A549 (cell line): ENCODE data around the gene CDY1.
"Not testable (repeated sequence)": the region's sequence is repeated elsewhere in the genome, so short reads cannot be mapped to it uniquely, and the experiment has no call there.

Experiments used
- CBX8 ChIP-seq: fragments of 200-600 bp; sonication (generic); IDR thresholded peaks from 2 replicates; pipeline ENCODE4 v1.6.1; 2016
- EP300 ChIP-seq, 2 experiments: fragments of >200 bp; sonication (Bioruptor Twin); formaldehyde crosslinking; IDR thresholded peaks; 2 replicates in 1 of 2; 3 replicates in 1 of 2; pipeline ENCODE4 v1.6.1; 2016 to 2017
- FOSL2 ChIP-seq, 2 experiments: fragments of 450-650 bp in 1 of 2; fragments of >200 bp in 1 of 2; sonication (Bioruptor Twin) in 1 of 2; formaldehyde crosslinking; IDR thresholded peaks; 2 replicates each; pipeline versions ENCODE4 v1.5.0 to v1.6.1; 2016 to 2020; ENCODE audit warnings: mild to moderate bottlenecking in 1 of 2, moderate library complexity in 1 of 2
- KDM1A ChIP-seq: fragments of 200-600 bp; sonication (generic); IDR thresholded peaks from 2 replicates; pipeline ENCODE4 v1.6.1; 2016; ENCODE audit warnings: low read depth, mild to moderate bottlenecking
- KDM5A ChIP-seq: fragments of 200-600 bp; sonication (generic); IDR thresholded peaks from 2 replicates; pipeline ENCODE4 v1.6.1; 2016; ENCODE audit warnings: antibody characterized with exemption, mild to moderate bottlenecking
- POLR2A ChIP-seq: IDR thresholded peaks from 2 replicates; pipeline ENCODE4 v1.6.1; 2012; ENCODE audit warnings: mild to moderate bottlenecking, low read length
- RNF2 ChIP-seq: fragments of 200-600 bp; sonication (generic); IDR thresholded peaks from 2 replicates; pipeline ENCODE4 v1.6.1; 2016; ENCODE audit warnings: low read depth, mild to moderate bottlenecking, antibody characterized with exemption, moderate library complexity, borderline replicate concordance
- TF ChIP-seq, protein P1 (sequence below): fragments of >200 bp; sonication (Bioruptor Twin); formaldehyde crosslinking; IDR thresholded peaks from 3 replicates; pipeline ENCODE4 v1.5.1; 2016
- TF ChIP-seq, protein P2 (sequence below): fragments of 450-650 bp; IDR thresholded peaks from 2 replicates; pipeline ENCODE4 v1.6.1; 2014; ENCODE audit warnings: antibody characterized with exemption

GRCh38 chrY:25620209-25620608 is 1.7 kb upstream of the CDY1 start:
- not testable (repeated sequence) for TF ChIP-seq EP300 (IDR thresholded peaks at IDR 0.05); KDM1A; POLR2A; KDM5A; FOSL2 (IDR thresholded peaks at IDR 0.05); FOSL2 (CRISPR knock-in tag; IDR thresholded peaks at IDR 0.05); CBX8; RNF2
- TF ChIP-seq, protein P1, sequence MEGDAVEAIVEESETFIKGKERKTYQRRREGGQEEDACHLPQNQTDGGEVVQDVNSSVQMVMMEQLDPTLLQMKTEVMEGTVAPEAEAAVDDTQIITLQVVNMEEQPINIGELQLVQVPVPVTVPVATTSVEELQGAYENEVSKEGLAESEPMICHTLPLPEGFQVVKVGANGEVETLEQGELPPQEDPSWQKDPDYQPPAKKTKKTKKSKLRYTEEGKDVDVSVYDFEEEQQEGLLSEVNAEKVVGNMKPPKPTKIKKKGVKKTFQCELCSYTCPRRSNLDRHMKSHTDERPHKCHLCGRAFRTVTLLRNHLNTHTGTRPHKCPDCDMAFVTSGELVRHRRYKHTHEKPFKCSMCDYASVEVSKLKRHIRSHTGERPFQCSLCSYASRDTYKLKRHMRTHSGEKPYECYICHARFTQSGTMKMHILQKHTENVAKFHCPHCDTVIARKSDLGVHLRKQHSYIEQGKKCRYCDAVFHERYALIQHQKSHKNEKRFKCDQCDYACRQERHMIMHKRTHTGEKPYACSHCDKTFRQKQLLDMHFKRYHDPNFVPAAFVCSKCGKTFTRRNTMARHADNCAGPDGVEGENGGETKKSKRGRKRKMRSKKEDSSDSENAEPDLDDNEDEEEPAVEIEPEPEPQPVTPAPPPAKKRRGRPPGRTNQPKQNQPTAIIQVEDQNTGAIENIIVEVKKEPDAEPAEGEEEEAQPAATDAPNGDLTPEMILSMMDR = not testable (repeated sequence)
- TF ChIP-seq, protein P2, sequence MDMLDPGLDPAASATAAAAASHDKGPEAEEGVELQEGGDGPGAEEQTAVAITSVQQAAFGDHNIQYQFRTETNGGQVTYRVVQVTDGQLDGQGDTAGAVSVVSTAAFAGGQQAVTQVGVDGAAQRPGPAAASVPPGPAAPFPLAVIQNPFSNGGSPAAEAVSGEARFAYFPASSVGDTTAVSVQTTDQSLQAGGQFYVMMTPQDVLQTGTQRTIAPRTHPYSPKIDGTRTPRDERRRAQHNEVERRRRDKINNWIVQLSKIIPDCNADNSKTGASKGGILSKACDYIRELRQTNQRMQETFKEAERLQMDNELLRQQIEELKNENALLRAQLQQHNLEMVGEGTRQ = not testable (repeated sequence)
